Fibroblast of peridontal ligament (primary cell): ENCODE data around the gene NGRN.
"Not testable (repeated sequence)": the region's sequence is repeated elsewhere in the genome, so short reads cannot be mapped to it uniquely, and the experiment has no call there.

ENCODE experiments used
- DNase-seq: peaks from one replicate; pipeline ENCODE4 v3.0.0-alpha.2; 2010; ENCODE audit errors: extremely low read depth

NGRN gene

GRCh38 chr15:90281637-90282036, 16.2 kb downstream of the NGRN start:
- DNase-seq, result not testable (repeated sequence)

- peak; percentile 45 for DNase-seq
Observed at GRCh38 chr15:90286678-90287077, 21.2 kb downstream of the NGRN start.

GRCh38 chr15:90287101-90287500, 21.6 kb downstream of the NGRN start:
- no peak for DNase-seq

GRCh38 chr15:90287946-90288345, 22.5 kb downstream of the NGRN start:
- DNase-seq, result no peak

GRCh38 chr15:90291679-90292356, 26.3 kb downstream of the NGRN start:
- DNase-seq, result no peak

GRCh38 chr15:90293040-90293810, 27.8 kb downstream of the NGRN start:
- DNase-seq, result peak; percentile 35

- no peak for DNase-seq
Observed at GRCh38 chr15:90294159-90294558, 28.7 kb downstream of the NGRN start.

GRCh38 chr15:90294601-90295269, 29.3 kb downstream of the NGRN start:
- DNase-seq, result no peak

GRCh38 chr15:90295270-90295648, 29.8 kb downstream of the NGRN start:
- no peak for DNase-seq

- peak; percentile 20 for DNase-seq
Observed at GRCh38 chr15:90296316-90296884, 30.9 kb downstream of the NGRN start.

GRCh38 chr15:90297021-90297420, 31.5 kb downstream of the NGRN start:
- DNase-seq, result no peak

- DNase-seq, result no peak
Observed at GRCh38 chr15:90300541-90300940, 35.1 kb downstream of the NGRN start.

GRCh38 chr15:90300988-90301706, 35.7 kb downstream of the NGRN start:
- no peak for DNase-seq

- no peak for DNase-seq
Observed at GRCh38 chr15:90301707-90302300, 36.3 kb downstream of the NGRN start.

GRCh38 chr15:90305355-90305754, 39.9 kb downstream of the NGRN start:
- DNase-seq, result not testable (repeated sequence)

GRCh38 chr15:90305932-90306331, 40.5 kb downstream of the NGRN start:
- peak; percentile 17 for DNase-seq

- DNase-seq, result peak; percentile 23
Observed at GRCh38 chr15:90306560-90306959, 41.1 kb downstream of the NGRN start.

- DNase-seq, result no peak
Observed at GRCh38 chr15:90307661-90308060, 42.2 kb downstream of the NGRN start.

- no peak for DNase-seq
Observed at GRCh38 chr15:90309020-90309419, 43.5 kb downstream of the NGRN start.

GRCh38 chr15:90315278-90315982, 50.0 kb downstream of the NGRN start:
- DNase-seq, result peak; percentile 75

GRCh38 chr15:90316139-90316538, 50.7 kb downstream of the NGRN start:
- no peak for DNase-seq
